ENCODE measurements around the gene SLC40A1.

SLC40A1 gene

GRCh38 chr2:189559579-189560272 is 20.9 kb downstream of the SLC40A1 start:
- no peaks in the 10 kb centered on the region for H3K36me3 ChIP-seq (ENCODE audit: insufficient read depth, low read depth, low read length)
- peaks cover 4% of the 10 kb centered on the region for H3K4me1 ChIP-seq (ENCODE audit: insufficient read depth, low read length)
- no peaks in the 10 kb centered on the region for H3K9me3 ChIP-seq (ENCODE audit: insufficient read depth, low read depth, low read length)
- no peak overlapping the region for H3K27ac ChIP-seq (ENCODE audit: low read length)
- H3K4me3 ChIP-seq (ENCODE audit: low read length) = no peak overlapping the region
- no peaks in the 10 kb centered on the region for H3K27me3 ChIP-seq (ENCODE audit: insufficient read depth, low read length)
- no peak overlapping the region for H3K9ac ChIP-seq (ENCODE audit: low read depth, low read length)

- no peak overlapping the region for H3K27ac ChIP-seq (ENCODE audit: low read length)
- H3K9me3 ChIP-seq (ENCODE audit: insufficient read depth, low read depth, low read length) = no peaks in the 10 kb centered on the region
- H3K36me3 ChIP-seq (ENCODE audit: insufficient read depth, low read depth, low read length) = no peaks in the 10 kb centered on the region
- no peaks in the 10 kb centered on the region for H3K27me3 ChIP-seq (ENCODE audit: insufficient read depth, low read length)
- no peak overlapping the region for H3K9ac ChIP-seq (ENCODE audit: low read depth, low read length)
- H3K4me1 ChIP-seq (ENCODE audit: insufficient read depth, low read length) = peaks cover 4% of the 10 kb centered on the region
- no peak overlapping the region for H3K4me3 ChIP-seq (ENCODE audit: low read length)
Measured at GRCh38 chr2:189558516-189559272, 21.9 kb downstream of the SLC40A1 start.

- Histone ChIP-seq H3K9me3 (ENCODE audit: insufficient read depth, low read depth, low read length) (no peaks in the 10 kb centered on the region), H3K9ac (ENCODE audit: low read depth, low read length) (no peak overlapping the region), H3K27me3 (ENCODE audit: insufficient read depth, low read length) (no peaks in the 10 kb centered on the region), H3K4me3 (ENCODE audit: low read length) (no peak overlapping the region), H3K27ac (ENCODE audit: low read length) (no peak overlapping the region), H3K4me1 (ENCODE audit: insufficient read depth, low read length) (peaks cover 4% of the 10 kb centered on the region), H3K36me3 (ENCODE audit: insufficient read depth, low read depth, low read length) (no peaks in the 10 kb centered on the region)
Measured at GRCh38 chr2:189557373-189557772, 23.2 kb downstream of the SLC40A1 start.

- no peak overlapping the region for H3K4me3 ChIP-seq (ENCODE audit: low read length)
- no peak overlapping the region for H3K27ac ChIP-seq (ENCODE audit: low read length)
- no peaks in the 10 kb centered on the region for H3K27me3 ChIP-seq (ENCODE audit: insufficient read depth, low read length)
- no peaks in the 10 kb centered on the region for H3K36me3 ChIP-seq (ENCODE audit: insufficient read depth, low read depth, low read length)
- H3K9me3 ChIP-seq (ENCODE audit: insufficient read depth, low read depth, low read length) = no peaks in the 10 kb centered on the region
- H3K9ac ChIP-seq (ENCODE audit: low read depth, low read length) = no peak overlapping the region
- peaks cover 4% of the 10 kb centered on the region for H3K4me1 ChIP-seq (ENCODE audit: insufficient read depth, low read length)
Measured at GRCh38 chr2:189556526-189556925, 24.1 kb downstream of the SLC40A1 start.

- H3K9me3 ChIP-seq (ENCODE audit: insufficient read depth, low read depth, low read length) = no peaks in the 10 kb centered on the region
- H3K9ac ChIP-seq (ENCODE audit: low read depth, low read length) = no peak overlapping the region
- H3K36me3 ChIP-seq (ENCODE audit: insufficient read depth, low read depth, low read length) = no peaks in the 10 kb centered on the region
- H3K4me1 ChIP-seq (ENCODE audit: insufficient read depth, low read length) = peaks cover 4% of the 10 kb centered on the region
- no peaks in the 10 kb centered on the region for H3K27me3 ChIP-seq (ENCODE audit: insufficient read depth, low read length)
- H3K4me3 ChIP-seq (ENCODE audit: low read length) = no peak overlapping the region
- no peak overlapping the region for H3K27ac ChIP-seq (ENCODE audit: low read length)
Measured at GRCh38 chr2:189555232-189555631, 25.4 kb downstream of the SLC40A1 start.

- Histone ChIP-seq H3K9ac (ENCODE audit: low read depth, low read length) (no peak overlapping the region), H3K4me3 (ENCODE audit: low read length) (no peak overlapping the region), H3K27ac (ENCODE audit: low read length) (no peak overlapping the region), H3K4me1 (ENCODE audit: insufficient read depth, low read length) (peaks cover 4% of the 10 kb centered on the region), H3K9me3 (ENCODE audit: insufficient read depth, low read depth, low read length) (no peaks in the 10 kb centered on the region), H3K36me3 (ENCODE audit: insufficient read depth, low read depth, low read length) (no peaks in the 10 kb centered on the region), H3K27me3 (ENCODE audit: insufficient read depth, low read length) (no peaks in the 10 kb centered on the region)
Measured at GRCh38 chr2:189553504-189554088, 27.0 kb downstream of the SLC40A1 start.

- Histone ChIP-seq H3K4me1 (ENCODE audit: insufficient read depth, low read length) (peaks cover 4% of the 10 kb centered on the region), H3K4me3 (ENCODE audit: low read length) (no peak overlapping the region), H3K27ac (ENCODE audit: low read length) (no peak overlapping the region), H3K9ac (ENCODE audit: low read depth, low read length) (no peak overlapping the region), H3K27me3 (ENCODE audit: insufficient read depth, low read length) (no peaks in the 10 kb centered on the region), H3K36me3 (ENCODE audit: insufficient read depth, low read depth, low read length) (no peaks in the 10 kb centered on the region), H3K9me3 (ENCODE audit: insufficient read depth, low read depth, low read length) (no peaks in the 10 kb centered on the region)
Measured at GRCh38 chr2:189552991-189553404, 27.6 kb downstream of the SLC40A1 start.

- Histone ChIP-seq H3K4me3 (ENCODE audit: low read length) (no peak overlapping the region), H3K27ac (ENCODE audit: low read length) (no peak overlapping the region), H3K4me1 (ENCODE audit: insufficient read depth, low read length) (peaks cover 4% of the 10 kb centered on the region), H3K36me3 (ENCODE audit: insufficient read depth, low read depth, low read length) (no peaks in the 10 kb centered on the region), H3K27me3 (ENCODE audit: insufficient read depth, low read length) (no peaks in the 10 kb centered on the region), H3K9ac (ENCODE audit: low read depth, low read length) (no peak overlapping the region), H3K9me3 (ENCODE audit: insufficient read depth, low read depth, low read length) (no peaks in the 10 kb centered on the region)
Measured at GRCh38 chr2:189552334-189552990, 28.1 kb downstream of the SLC40A1 start.

GRCh38 chr2:189551808-189552207 is 28.8 kb downstream of the SLC40A1 start:
- no peak overlapping the region for H3K9ac ChIP-seq (ENCODE audit: low read depth, low read length)
- no peaks in the 10 kb centered on the region for H3K9me3 ChIP-seq (ENCODE audit: insufficient read depth, low read depth, low read length)
- no peak overlapping the region for H3K4me3 ChIP-seq (ENCODE audit: low read length)
- H3K36me3 ChIP-seq (ENCODE audit: insufficient read depth, low read depth, low read length) = no peaks in the 10 kb centered on the region
- no peaks in the 10 kb centered on the region for H3K27me3 ChIP-seq (ENCODE audit: insufficient read depth, low read length)
- H3K27ac ChIP-seq (ENCODE audit: low read length) = no peak overlapping the region
- peaks cover 4% of the 10 kb centered on the region for H3K4me1 ChIP-seq (ENCODE audit: insufficient read depth, low read length)

- Histone ChIP-seq H3K4me1 (ENCODE audit: insufficient read depth, low read length) (no peaks in the 10 kb centered on the region), H3K9me3 (ENCODE audit: insufficient read depth, low read depth, low read length) (no peaks in the 10 kb centered on the region), H3K4me3 (ENCODE audit: low read length) (no peak overlapping the region), H3K9ac (ENCODE audit: low read depth, low read length) (no peak overlapping the region), H3K27ac (ENCODE audit: low read length) (no peak overlapping the region), H3K36me3 (ENCODE audit: insufficient read depth, low read depth, low read length) (no peaks in the 10 kb centered on the region), H3K27me3 (ENCODE audit: insufficient read depth, low read length) (no peaks in the 10 kb centered on the region)
Measured at GRCh38 chr2:189549449-189549832, 31.1 kb downstream of the SLC40A1 start.

- Histone ChIP-seq H3K27ac (ENCODE audit: low read length) (no peak overlapping the region), H3K36me3 (ENCODE audit: insufficient read depth, low read depth, low read length) (no peaks in the 10 kb centered on the region), H3K27me3 (ENCODE audit: insufficient read depth, low read length) (no peaks in the 10 kb centered on the region), H3K9ac (ENCODE audit: low read depth, low read length) (no peak overlapping the region), H3K4me1 (ENCODE audit: insufficient read depth, low read length) (no peaks in the 10 kb centered on the region), H3K9me3 (ENCODE audit: insufficient read depth, low read depth, low read length) (no peaks in the 10 kb centered on the region), H3K4me3 (ENCODE audit: low read length) (no peak overlapping the region)
Measured at GRCh38 chr2:189548666-189549448, 31.7 kb downstream of the SLC40A1 start.

All from iPS-20b (cell line).